Measurements from ENCODE around the gene HSPA8.

DNA sequence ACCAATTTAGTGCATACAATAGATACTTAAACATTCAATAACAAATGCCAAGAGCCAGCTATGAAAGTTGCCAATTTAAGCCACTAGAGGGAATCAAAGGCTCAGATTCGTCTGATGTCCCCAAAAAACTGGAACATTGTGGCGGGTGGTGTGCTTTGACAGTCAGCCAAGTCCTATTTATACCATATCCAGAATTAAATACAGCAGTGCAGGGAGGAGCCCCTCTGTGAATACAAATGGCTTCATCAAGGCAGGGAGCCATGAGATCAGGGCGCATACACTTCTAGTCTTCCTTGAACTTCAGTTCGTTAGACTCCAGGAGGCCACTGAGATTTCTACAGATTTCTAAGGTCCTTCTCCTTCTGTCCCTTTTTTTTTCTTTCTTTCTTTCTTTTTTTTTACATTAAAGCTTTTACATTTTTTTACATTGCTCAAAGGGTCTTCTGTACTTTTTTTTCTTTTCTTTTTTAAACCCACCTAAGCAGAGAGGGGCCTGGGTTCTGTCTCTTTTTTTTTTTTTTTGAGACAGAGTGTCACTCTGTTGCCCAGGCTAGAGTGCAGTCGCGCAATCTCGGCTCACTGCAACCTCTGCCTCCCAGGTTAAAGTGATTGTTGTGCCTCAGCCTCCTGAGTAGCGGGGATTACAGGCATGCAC is 41.5 kb upstream of the HSPA8 start:
- TF ChIP-seq, protein P1, sequence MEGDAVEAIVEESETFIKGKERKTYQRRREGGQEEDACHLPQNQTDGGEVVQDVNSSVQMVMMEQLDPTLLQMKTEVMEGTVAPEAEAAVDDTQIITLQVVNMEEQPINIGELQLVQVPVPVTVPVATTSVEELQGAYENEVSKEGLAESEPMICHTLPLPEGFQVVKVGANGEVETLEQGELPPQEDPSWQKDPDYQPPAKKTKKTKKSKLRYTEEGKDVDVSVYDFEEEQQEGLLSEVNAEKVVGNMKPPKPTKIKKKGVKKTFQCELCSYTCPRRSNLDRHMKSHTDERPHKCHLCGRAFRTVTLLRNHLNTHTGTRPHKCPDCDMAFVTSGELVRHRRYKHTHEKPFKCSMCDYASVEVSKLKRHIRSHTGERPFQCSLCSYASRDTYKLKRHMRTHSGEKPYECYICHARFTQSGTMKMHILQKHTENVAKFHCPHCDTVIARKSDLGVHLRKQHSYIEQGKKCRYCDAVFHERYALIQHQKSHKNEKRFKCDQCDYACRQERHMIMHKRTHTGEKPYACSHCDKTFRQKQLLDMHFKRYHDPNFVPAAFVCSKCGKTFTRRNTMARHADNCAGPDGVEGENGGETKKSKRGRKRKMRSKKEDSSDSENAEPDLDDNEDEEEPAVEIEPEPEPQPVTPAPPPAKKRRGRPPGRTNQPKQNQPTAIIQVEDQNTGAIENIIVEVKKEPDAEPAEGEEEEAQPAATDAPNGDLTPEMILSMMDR (IDR thresholded peaks at IDR 0.05; ENCODE audit: low read depth, low read length, poor library complexity, severe bottlenecking), result peak; percentile 42
- TF ChIP-seq EZH2phosphoT487 (IDR thresholded peaks at IDR 0.05; ENCODE audit: borderline replicate concordance, low read length), result no peak
